SK-N-SH (cell line): Measurements from ENCODE around the gene OR51F1. TPM values are rescaled to one million over a fixed set of nuclear protein-coding genes. Genes with fewer than 3 reads are reported as not detected.

Source experiments
- CTCF ChIA-PET: fragments of 300-600, 350-600 bp; formaldehyde crosslinking; extraction: SDS; loops from one replicate; lab custom pipeline; 2021; lab: Yijun Ruan, JAX
- POLR2A ChIA-PET: fragments of 350-600 bp; sonication (Branson Sonifier 250); formaldehyde crosslinking; extraction: SDS; loops from one replicate; lab custom pipeline; 2020; ENCODE audit warnings: antibody characterized with exemption, inconsistent platforms; lab: Yijun Ruan, JAX
- DNase-seq: peaks from one replicate; pipeline ENCODE4 v3.0.0; 2012
- H2AFZ ChIP-seq: fragments of 200-600 bp; sonication (generic); 2 replicates; pipeline ENCODE4 v1.8.1; 2016; ENCODE audit warnings: antibody characterized with exemption, mild to moderate bottlenecking, low read depth
- H3F3A ChIP-seq: fragments of 200-600 bp; sonication (generic); replicated peaks from 2 replicates; pipeline ENCODE3; 2016; ENCODE audit warnings: antibody characterized with exemption, mild to moderate bottlenecking; ENCODE audit not compliant: insufficient read depth
- H3K27ac ChIP-seq, 2 experiments: fragments of 200-500 bp in 1 of 2; fragments of 200-600 bp in 1 of 2; sonication (Bioruptor generic) in 1 of 2; sonication (generic), shearing (Covaris generic) in 1 of 2; 2 replicates each; pipeline versions ENCODE4 v1.5.1 to v1.6.1; 2014 to 2016; ENCODE audit warnings: low read depth in 2 of 2, inconsistent platforms in 1 of 2, low read length in 1 of 2, mild to moderate bottlenecking in 1 of 2, mixed read lengths in 1 of 2
- H3K27me3 ChIP-seq: fragments of 200-600 bp; sonication (generic), shearing (Covaris generic); 2 replicates; pipeline ENCODE4 v1.6.1; 2016; ENCODE audit warnings: mixed run types; ENCODE audit not compliant: insufficient read depth
- H3K36me3 ChIP-seq, 2 experiments: fragments of 200-500 bp in 1 of 2; fragments of 200-600 bp in 1 of 2; sonication (Bioruptor generic) in 1 of 2; sonication (generic) in 1 of 2; replicated peaks in 1 of 2; 2 replicates each; pipeline versions ENCODE3 to v1.5.1; 2014 to 2016; ENCODE audit warnings: low read length in 1 of 2, mild to moderate bottlenecking in 1 of 2; ENCODE audit not compliant: insufficient read depth in 2 of 2, control insufficient read depth in 1 of 2
- H3K4me1 ChIP-seq, 2 experiments: fragments of 200-500 bp in 1 of 2; fragments of 200-600 bp in 1 of 2; sonication (Bioruptor generic) in 1 of 2; sonication (generic), shearing (Covaris generic) in 1 of 2; 2 replicates each; pipeline versions ENCODE4 v1.5.1 to v1.6.1; 2014 to 2016; ENCODE audit warnings: low read depth in 1 of 2, low read length in 1 of 2, mixed run types in 1 of 2; ENCODE audit not compliant: insufficient read depth in 2 of 2, control insufficient read depth in 1 of 2
- H3K4me2 ChIP-seq: fragments of 200-600 bp; sonication (generic), shearing (Covaris generic); 2 replicates; pipeline ENCODE4 v1.6.1; 2017; ENCODE audit warnings: mixed run types
- H3K4me3 ChIP-seq, 2 experiments: fragments of 200-500 bp in 1 of 2; fragments of 200-600 bp in 1 of 2; sonication (Bioruptor generic) in 1 of 2; sonication (generic), shearing (Covaris generic) in 1 of 2; 2 replicates each; pipeline versions ENCODE4 v1.5.1 to v1.8.1; 2014 to 2016; ENCODE audit warnings: low read depth in 2 of 2, inconsistent platforms in 1 of 2, low read length in 1 of 2, mild to moderate bottlenecking in 1 of 2, mixed read lengths in 1 of 2, moderate library complexity in 1 of 2
- H3K79me2 ChIP-seq: fragments of 200-600 bp; sonication (generic); 2 replicates; pipeline ENCODE4 v1.8.1; 2017; ENCODE audit warnings: mild to moderate bottlenecking; ENCODE audit not compliant: insufficient read depth
- H3K9ac ChIP-seq: fragments of 200-600 bp; sonication (generic); 2 replicates; pipeline ENCODE4 v1.6.1; 2017; ENCODE audit warnings: mixed run types
- H3K9me2 ChIP-seq: fragments of 200-600 bp; sonication (generic); 2 replicates; pipeline ENCODE4 v1.6.1; 2017; ENCODE audit warnings: mixed run types
- H3K9me3 ChIP-seq: fragments of 200-600 bp; sonication (generic); 2 replicates; pipeline ENCODE4 v1.6.1; 2017; ENCODE audit warnings: mixed run types, mild to moderate bottlenecking, moderate library complexity
- H4K20me1 ChIP-seq: fragments of 200-600 bp; sonication (generic); 2 replicates; pipeline ENCODE4 v1.6.1; 2017; ENCODE audit warnings: mild to moderate bottlenecking, mixed run types; ENCODE audit not compliant: insufficient read depth
- ELF1 ChIP-seq: IDR thresholded peaks from 2 replicates; pipeline ENCODE4 v1.4.0; 2012
- EP300 ChIP-seq, 2 experiments: IDR thresholded peaks; 2 replicates each; pipeline versions ENCODE4 v1.4.0 to v1.6.1; 2012; ENCODE audit warnings: borderline replicate concordance in 1 of 2, low read depth in 1 of 2, low read length in 1 of 2
- EZH2phosphoT487 ChIP-seq: fragments of 200-600 bp; sonication (generic); IDR thresholded peaks from 2 replicates; pipeline ENCODE4 v1.6.1; 2017; ENCODE audit warnings: low read depth, mixed run types, mild to moderate bottlenecking, antibody characterized with exemption, moderate library complexity, borderline replicate concordance
- FOSL2 ChIP-seq: IDR thresholded peaks from 2 replicates; pipeline ENCODE4 v1.4.0; 2012; ENCODE audit warnings: low read depth, mild to moderate bottlenecking, moderate library complexity, borderline replicate concordance
- FOXM1 ChIP-seq: IDR thresholded peaks from 2 replicates; pipeline ENCODE4 v1.4.0; 2012; ENCODE audit warnings: low read depth, mild to moderate bottlenecking
- GABPA ChIP-seq: IDR thresholded peaks from 2 replicates; pipeline ENCODE4 v1.4.0; 2012; ENCODE audit warnings: low read depth, mild to moderate bottlenecking
- GATA2 ChIP-seq: sonication (generic); formaldehyde crosslinking; IDR thresholded peaks from 2 replicates; pipeline ENCODE4 v1.5.0; 2020; ENCODE audit warnings: mild to moderate bottlenecking, missing genetic modification reagents
- IRF3 ChIP-seq: fragments of 150-350 bp; IDR thresholded peaks from 2 replicates; pipeline ENCODE4 v1.6.1; 2016; ENCODE audit warnings: mild to moderate bottlenecking, low read depth, low read length
- MAX ChIP-seq: IDR thresholded peaks from 2 replicates; pipeline ENCODE4 v1.4.0; 2012; ENCODE audit warnings: low read depth
- MEF2A ChIP-seq: IDR thresholded peaks from 2 replicates; pipeline ENCODE4 v1.4.0; 2012; ENCODE audit warnings: low read depth, borderline replicate concordance
- MXI1 ChIP-seq: IDR thresholded peaks from 2 replicates; pipeline ENCODE4 v1.6.1; 2012; ENCODE audit warnings: mild to moderate bottlenecking, low read depth, low read length, improper control_type of control experiment
- NFIC ChIP-seq: IDR thresholded peaks from 2 replicates; pipeline ENCODE4 v1.4.0; 2012; ENCODE audit warnings: borderline replicate concordance
- PBX3 ChIP-seq: IDR thresholded peaks from 2 replicates; pipeline ENCODE4; 2012
- POLR2AphosphoS5 ChIP-seq: IDR thresholded peaks from 2 replicates; pipeline ENCODE4 v1.6.1; 2012; ENCODE audit warnings: low read depth, low read length
- RAD21 ChIP-seq: IDR thresholded peaks from 2 replicates; pipeline ENCODE4 v1.6.1; 2012; ENCODE audit warnings: mild to moderate bottlenecking, low read length
- REST ChIP-seq: IDR thresholded peaks from 2 replicates; pipeline ENCODE4 v1.6.1; 2012; ENCODE audit warnings: mild to moderate bottlenecking, low read depth, low read length, moderate library complexity
- RXRA ChIP-seq: IDR thresholded peaks from 2 replicates; pipeline ENCODE4 v1.4.0; 2012; ENCODE audit warnings: low read depth, mild to moderate bottlenecking, borderline replicate concordance
- TAF1 ChIP-seq: IDR thresholded peaks from 2 replicates; pipeline ENCODE4 v1.6.1; 2012; ENCODE audit warnings: low read depth, mild to moderate bottlenecking, low read length, moderate library complexity, borderline replicate concordance
- TCF12 ChIP-seq: IDR thresholded peaks from 2 replicates; pipeline ENCODE4 v1.4.0; 2012
- TEAD4 ChIP-seq: IDR thresholded peaks from 2 replicates; pipeline ENCODE4 v1.4.0; 2012; ENCODE audit warnings: mild to moderate bottlenecking, borderline replicate concordance; ENCODE audit not compliant: insufficient read depth
- USF2 ChIP-seq: fragments of 150-350 bp; IDR thresholded peaks from 2 replicates; pipeline ENCODE4 v1.6.1; 2017; ENCODE audit warnings: antibody characterized with exemption, low read length, low read depth, borderline replicate concordance
- WGBS: methylation state at CpG from one replicate; pipeline ENCODE4 v1.1.6; 2017; ENCODE audit warnings: low lambda C conversion rate; 5-methylcytosine and 5-hydroxymethylcytosine counted together
- polyA plus RNA-seq, 3 experiments: library from polyadenylated mRNA; depleted of rRNA; stranded (reverse); fragments of >200 nt; gene quantifications; 2 replicates each; pipeline ENCODE4 v1.2.3, GENCODE V29; 2012

OR51F1 gene
- polyA plus RNA-seq, 1 of the 3 experiments (the other 2 are of a cell fraction): not detected

GRCh38 chr11:4798427-4799183, 28.9 kb upstream of the OR51F1 start:
- no peak overlapping the region for H3K27ac ChIP-seq
- no peaks in the 10 kb centered on the region for H3K9me2 ChIP-seq
- POLR2A ChIA-PET: no interaction called here
- no peaks in the 10 kb centered on the region for H3K4me1 ChIP-seq
- H3K9ac ChIP-seq: no peak overlapping the region
- H2AFZ ChIP-seq: no peak overlapping the region
- no peaks in the 10 kb centered on the region for H3K27me3 ChIP-seq
- H3K4me2 ChIP-seq: no peak overlapping the region
- WGBS: under 1% methylated on average over 6 of the region's 6 CpGs
- CTCF ChIA-PET: no interaction called here
- H3K4me3 ChIP-seq: no peak overlapping the region
- H3F3A ChIP-seq: no peaks in the 10 kb centered on the region
- H4K20me1 ChIP-seq: no peaks in the 10 kb centered on the region
- no peak for DNase-seq
- no peaks in the 10 kb centered on the region for H3K9me3 ChIP-seq
- H3K79me2 ChIP-seq: no peaks in the 10 kb centered on the region
- H3K36me3 ChIP-seq: no peaks in the 10 kb centered on the region
- no peak for TF ChIP-seq NFIC
- no peak for TF ChIP-seq EP300 (IDR thresholded peaks at IDR 0.05; ENCODE audit: borderline replicate concordance in 1 of 2, low read depth in 1 of 2, low read length in 1 of 2)
- no peak for TF ChIP-seq USF2

- no peaks in the 10 kb centered on the region for H3F3A ChIP-seq
- TF ChIP-seq RAD21: no peak
- no peak for TF ChIP-seq POLR2AphosphoS5
- no peak for TF ChIP-seq IRF3
- no peak for TF ChIP-seq GABPA
- no peak for TF ChIP-seq ELF1
- TF ChIP-seq MXI1: no peak
- no peak for TF ChIP-seq MAX
- TF ChIP-seq REST: no peak
- no peak for TF ChIP-seq EZH2phosphoT487
- TF ChIP-seq TEAD4: no peak
- no peak for TF ChIP-seq EP300 (IDR thresholded peaks at IDR 0.05; ENCODE audit: borderline replicate concordance in 1 of 2, low read depth in 1 of 2, low read length in 1 of 2)
- TF ChIP-seq TCF12: no peak
- TF ChIP-seq GATA2 (CRISPR knock-in tag): no peak
- no peak for TF ChIP-seq PBX3
- TF ChIP-seq MEF2A: no peak
- TF ChIP-seq FOSL2: no peak
- TF ChIP-seq FOXM1: no peak
- TF ChIP-seq RXRA: no peak
- TF ChIP-seq TAF1: no peak
- H3K4me3 ChIP-seq: no peak overlapping the region
- ChIA-PET POLR2A (no interaction called here), CTCF (no interaction called here)
- no peak for DNase-seq
- H3K9me2 ChIP-seq: no peaks in the 10 kb centered on the region
- no peaks in the 10 kb centered on the region for H4K20me1 ChIP-seq
- no peak overlapping the region for H3K27ac ChIP-seq
- H3K79me2 ChIP-seq: no peaks in the 10 kb centered on the region
- no peaks in the 10 kb centered on the region for H3K9me3 ChIP-seq
- H2AFZ ChIP-seq: no peak overlapping the region
- H3K36me3 ChIP-seq: no peaks in the 10 kb centered on the region
- WGBS: 0% methylated on average over 1 of the region's 2 CpGs
- H3K27me3 ChIP-seq: no peaks in the 10 kb centered on the region
- H3K4me1 ChIP-seq: no peaks in the 10 kb centered on the region
- no peak overlapping the region for H3K9ac ChIP-seq
- H3K4me2 ChIP-seq: no peak overlapping the region
These were observed 27.5 kb upstream of the OR51F1 start for GRCh38 chr11:4797206-4797605.
